ENCODE results near the gene TMEM19. TPM values are rescaled to one million over a fixed set of nuclear protein-coding genes. Genes with fewer than 3 reads are reported as not detected.

TMEM19 gene
- total RNA-seq, 1 donor from 2014 or later = 25.8 TPM

DNA sequence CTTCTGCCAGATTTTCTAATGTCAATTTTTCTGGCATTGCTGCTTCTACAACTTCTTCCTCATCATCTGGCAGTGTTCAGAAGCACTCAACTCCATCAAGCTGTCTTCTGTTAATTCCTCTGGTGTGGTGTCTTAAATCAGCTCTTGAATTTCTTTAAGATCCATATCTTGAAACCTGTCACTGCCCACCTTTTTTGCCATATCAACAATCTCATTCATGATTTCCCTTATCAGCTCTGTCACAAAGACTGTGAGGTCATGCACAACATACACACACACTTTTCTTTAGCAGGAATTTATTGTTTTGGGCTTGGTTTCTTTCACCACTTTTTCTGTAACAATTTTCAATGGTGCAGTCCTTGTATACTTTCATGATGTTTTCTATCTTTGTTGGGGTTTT, 14.6 kb upstream of the TMEM19 start:
- Histone ChIP-seq H3K9ac (ENCODE audit: low read length) (no peak overlapping the region), H4K20me1 (ENCODE audit: insufficient read depth, low read length) (no peaks in the 10 kb centered on the region), H2AFZ (ENCODE audit: low read depth, low read length) (no peak overlapping the region), H3K79me2 (ENCODE audit: insufficient read depth, low read length) (peaks cover under 1% of the 10 kb centered on the region), H3K4me3 (ENCODE audit: insufficient read depth, low read depth, low read length) (no peak overlapping the region), H3K4me1 (ENCODE audit: insufficient read depth, low read length) (no peaks in the 10 kb centered on the region), H3K27me3 (ENCODE audit: insufficient read depth, low read length) (no peaks in the 10 kb centered on the region), H3K27ac (ENCODE audit: low read depth, low read length) (no peak overlapping the region), H3K4me2 (ENCODE audit: low read length) (no peak overlapping the region), H3K9me3 (ENCODE audit: insufficient read depth, low read depth, low read length) (no peaks in the 10 kb centered on the region), H3K36me3 (ENCODE audit: insufficient read depth, low read length) (no peaks in the 10 kb centered on the region)
- H3K36me3 Mint-ChIP-seq (ENCODE audit: low read depth, unreplicated experiment) = no peaks in the 10 kb centered on the region
- H3K4me1 Mint-ChIP-seq (ENCODE audit: low read depth, unreplicated experiment) = no peaks in the 10 kb centered on the region
- TF ChIP-seq, protein P1, sequence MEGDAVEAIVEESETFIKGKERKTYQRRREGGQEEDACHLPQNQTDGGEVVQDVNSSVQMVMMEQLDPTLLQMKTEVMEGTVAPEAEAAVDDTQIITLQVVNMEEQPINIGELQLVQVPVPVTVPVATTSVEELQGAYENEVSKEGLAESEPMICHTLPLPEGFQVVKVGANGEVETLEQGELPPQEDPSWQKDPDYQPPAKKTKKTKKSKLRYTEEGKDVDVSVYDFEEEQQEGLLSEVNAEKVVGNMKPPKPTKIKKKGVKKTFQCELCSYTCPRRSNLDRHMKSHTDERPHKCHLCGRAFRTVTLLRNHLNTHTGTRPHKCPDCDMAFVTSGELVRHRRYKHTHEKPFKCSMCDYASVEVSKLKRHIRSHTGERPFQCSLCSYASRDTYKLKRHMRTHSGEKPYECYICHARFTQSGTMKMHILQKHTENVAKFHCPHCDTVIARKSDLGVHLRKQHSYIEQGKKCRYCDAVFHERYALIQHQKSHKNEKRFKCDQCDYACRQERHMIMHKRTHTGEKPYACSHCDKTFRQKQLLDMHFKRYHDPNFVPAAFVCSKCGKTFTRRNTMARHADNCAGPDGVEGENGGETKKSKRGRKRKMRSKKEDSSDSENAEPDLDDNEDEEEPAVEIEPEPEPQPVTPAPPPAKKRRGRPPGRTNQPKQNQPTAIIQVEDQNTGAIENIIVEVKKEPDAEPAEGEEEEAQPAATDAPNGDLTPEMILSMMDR (IDR thresholded peaks at IDR 0.05; ENCODE audit: insufficient read depth, low read depth, low read length) = no peak
- TF ChIP-seq EZH2 (IDR thresholded peaks at IDR 0.05; ENCODE audit: insufficient read depth, low read length) = no peak
- DNase-seq (ENCODE audit: low read depth) = no peak
- no peaks in the 10 kb centered on the region for H3K9me3 Mint-ChIP-seq (ENCODE audit: unreplicated experiment)
- no peak overlapping the region for H3K4me3 Mint-ChIP-seq (ENCODE audit: unreplicated experiment)
- no peak for FAIRE-seq
- no peak overlapping the region for H3K27ac Mint-ChIP-seq (ENCODE audit: unreplicated experiment)
- H3K27me3 Mint-ChIP-seq (ENCODE audit: low read depth, unreplicated experiment) = no peaks in the 10 kb centered on the region

DNA sequence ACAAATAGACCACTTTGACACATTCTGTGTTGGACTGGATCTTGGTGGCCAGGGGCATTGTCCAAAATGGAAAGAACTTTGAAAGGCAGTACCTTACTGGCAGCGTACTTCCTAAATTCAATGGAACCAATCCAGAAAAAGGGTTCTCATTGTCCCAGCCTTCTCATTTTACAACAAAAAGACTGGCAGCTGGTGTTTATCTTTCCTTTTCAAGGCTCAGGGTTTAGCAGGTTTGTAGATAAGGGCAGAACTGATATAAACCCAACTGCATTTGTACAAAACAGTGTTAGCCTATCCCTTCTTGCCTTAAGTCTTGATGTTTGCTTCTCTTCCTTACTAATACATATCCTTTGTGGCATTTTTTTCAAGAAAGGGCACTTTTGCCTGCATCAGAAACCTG, 14.1 kb upstream of the TMEM19 start:
- no peak overlapping the region for H3K4me2 ChIP-seq (ENCODE audit: low read length)
- H3K27ac ChIP-seq (ENCODE audit: low read depth, low read length) = no peak overlapping the region
- H4K20me1 ChIP-seq (ENCODE audit: insufficient read depth, low read length) = no peaks in the 10 kb centered on the region
- H3K36me3 ChIP-seq (ENCODE audit: insufficient read depth, low read length) = no peaks in the 10 kb centered on the region
- Mint-ChIP-seq H3K4me1 (ENCODE audit: low read depth, unreplicated experiment) (no peaks in the 10 kb centered on the region), H3K27me3 (ENCODE audit: low read depth, unreplicated experiment) (no peaks in the 10 kb centered on the region), H3K4me3 (ENCODE audit: unreplicated experiment) (no peak overlapping the region), H3K27ac (ENCODE audit: unreplicated experiment) (no peak overlapping the region), H3K36me3 (ENCODE audit: low read depth, unreplicated experiment) (no peaks in the 10 kb centered on the region), H3K9me3 (ENCODE audit: unreplicated experiment) (no peaks in the 10 kb centered on the region)
- no peaks in the 10 kb centered on the region for H3K79me2 ChIP-seq (ENCODE audit: insufficient read depth, low read length)
- no peaks in the 10 kb centered on the region for H3K27me3 ChIP-seq (ENCODE audit: insufficient read depth, low read length)
- no peak overlapping the region for H2AFZ ChIP-seq (ENCODE audit: low read depth, low read length)
- TF ChIP-seq, protein P1 (IDR thresholded peaks at IDR 0.05; ENCODE audit: insufficient read depth, low read depth, low read length) = no peak
- TF ChIP-seq EZH2 (IDR thresholded peaks at IDR 0.05; ENCODE audit: insufficient read depth, low read length) = no peak
- H3K4me1 ChIP-seq (ENCODE audit: insufficient read depth, low read length) = no peaks in the 10 kb centered on the region
- FAIRE-seq (no peak), DNase-seq (ENCODE audit: low read depth) (no peak)
- no peaks in the 10 kb centered on the region for H3K9me3 ChIP-seq (ENCODE audit: insufficient read depth, low read depth, low read length)
- H3K4me3 ChIP-seq (ENCODE audit: insufficient read depth, low read depth, low read length) = no peak overlapping the region
- H3K9ac ChIP-seq (ENCODE audit: low read length) = no peak overlapping the region

DNA sequence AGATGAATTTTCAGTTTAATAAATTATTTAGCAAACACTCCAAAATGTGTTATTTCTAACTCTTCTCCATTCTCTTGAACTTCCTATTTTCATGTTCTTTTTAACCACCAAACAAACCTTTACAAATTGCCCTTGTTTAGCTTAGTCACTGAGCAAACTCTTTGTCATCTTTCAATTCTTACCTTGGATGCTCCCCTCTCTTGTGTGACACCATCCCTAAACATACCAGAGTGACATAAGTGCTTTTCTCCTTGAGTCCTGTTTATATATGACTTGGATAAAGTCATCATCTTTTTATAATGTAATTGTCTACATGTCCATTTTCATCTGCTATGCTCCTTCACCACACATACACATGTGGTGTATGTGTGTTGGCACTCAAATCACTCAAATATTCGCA, 3.4 kb upstream of the TMEM19 start:
- Histone ChIP-seq H2AFZ (ENCODE audit: low read depth, low read length) (no peak overlapping the region), H3K36me3 (ENCODE audit: insufficient read depth, low read length) (no peaks in the 10 kb centered on the region), H3K9ac (ENCODE audit: low read length) (no peak overlapping the region), H3K9me3 (ENCODE audit: insufficient read depth, low read depth, low read length) (no peaks in the 10 kb centered on the region), H3K27ac (ENCODE audit: low read depth, low read length) (no peak overlapping the region), H3K27me3 (ENCODE audit: insufficient read depth, low read length) (no peaks in the 10 kb centered on the region), H4K20me1 (ENCODE audit: insufficient read depth, low read length) (no peaks in the 10 kb centered on the region), H3K4me3 (ENCODE audit: insufficient read depth, low read depth, low read length) (no peak overlapping the region), H3K79me2 (ENCODE audit: insufficient read depth, low read length) (peaks cover 9% of the 10 kb centered on the region), H3K4me1 (ENCODE audit: insufficient read depth, low read length) (peaks cover 8% of the 10 kb centered on the region), H3K4me2 (ENCODE audit: low read length) (no peak overlapping the region)
- no peak overlapping the region for H3K27ac Mint-ChIP-seq (ENCODE audit: unreplicated experiment)
- no peak for DNase-seq (ENCODE audit: low read depth)
- TF ChIP-seq EZH2 (IDR thresholded peaks at IDR 0.05; ENCODE audit: insufficient read depth, low read length) = no peak
- TF ChIP-seq, protein P1 (IDR thresholded peaks at IDR 0.05; ENCODE audit: insufficient read depth, low read depth, low read length) = no peak
- no peak overlapping the region for H3K4me3 Mint-ChIP-seq (ENCODE audit: unreplicated experiment)
- no peaks in the 10 kb centered on the region for H3K27me3 Mint-ChIP-seq (ENCODE audit: low read depth, unreplicated experiment)
- H3K4me1 Mint-ChIP-seq (ENCODE audit: low read depth, unreplicated experiment) = peaks cover 1% of the 10 kb centered on the region
- H3K9me3 Mint-ChIP-seq (ENCODE audit: unreplicated experiment) = no peaks in the 10 kb centered on the region
- no peak for FAIRE-seq
- no peaks in the 10 kb centered on the region for H3K36me3 Mint-ChIP-seq (ENCODE audit: low read depth, unreplicated experiment)
